WTC11 (cell line): ENCODE measurements around the gene DNM3. TPM values are rescaled to one million over a fixed set of nuclear protein-coding genes. Genes with fewer than 3 reads are reported as not detected.

Experiments
- ATAC-seq: fragments of 200-7000 bp; cut with Tn5 transposase; 2 replicates; pipeline ENCODE4 v1.10.0; 2021; ENCODE audit warnings: mild to moderate bottlenecking, moderate library complexity
- CTCF ChIA-PET: fragments of 300-600 bp; sonication (Branson Sonifier 250); formaldehyde crosslinking; loops from one replicate; lab custom pipeline; 2021; ENCODE audit warnings: antibody characterized with exemption; lab: Charles Lee
- POLR2A ChIA-PET: fragments of 350-600 bp; sonication (Branson Sonifier 250); formaldehyde crosslinking; loops from one replicate; lab custom pipeline; 2021; ENCODE audit warnings: antibody characterized with exemption; lab: Charles Lee
- DNase-seq: peaks from one replicate; pipeline ENCODE4 v3.0.0; 2021; ENCODE audit warnings: low spot score
- H3K27ac Mint-ChIP-seq: 2 replicates; pipeline ENCODE4 v1.8.0; 2021; ENCODE audit warnings: mixed read lengths
- H3K27me3 Mint-ChIP-seq: 2 replicates; pipeline ENCODE4 v1.8.0; 2021; ENCODE audit warnings: low read depth, mild to moderate bottlenecking, moderate library complexity, mixed read lengths
- H3K36me3 Mint-ChIP-seq: 2 replicates; pipeline ENCODE4 v1.8.0; 2021; ENCODE audit warnings: mixed read lengths
- H3K4me1 Mint-ChIP-seq: 2 replicates; pipeline ENCODE4 v1.8.0; 2022; ENCODE audit warnings: mixed read lengths
- H3K4me3 Mint-ChIP-seq: 2 replicates; pipeline ENCODE4 v1.8.0; 2021; ENCODE audit warnings: mild to moderate bottlenecking, moderate library complexity, mixed read lengths
- H3K9me3 Mint-ChIP-seq: 2 replicates; pipeline ENCODE4 v1.8.0; 2021; ENCODE audit warnings: mixed read lengths
- ESRRA ChIP-seq: sonication (generic); formaldehyde crosslinking; IDR thresholded peaks from 2 replicates; pipeline ENCODE4 v1.8.1; 2022; ENCODE audit warnings: mild to moderate bottlenecking, missing genetic modification reagents, borderline replicate concordance
- GRHL2 ChIP-seq: fragments of 250-450 bp; sonication (Bioruptor Pico); IDR thresholded peaks from 2 replicates; pipeline ENCODE4 v1.8.0; 2022; ENCODE audit warnings: mild to moderate bottlenecking, moderate library complexity; ENCODE audit not compliant: insufficient replicate concordance, severe bottlenecking
- IRF2 ChIP-seq: sonication (generic); formaldehyde crosslinking; IDR thresholded peaks from 2 replicates; pipeline ENCODE4 v1.8.0; 2022; ENCODE audit warnings: low read depth, missing genetic modification reagents, borderline replicate concordance
- JUN ChIP-seq: sonication (generic); formaldehyde crosslinking; IDR thresholded peaks from 2 replicates; pipeline ENCODE4 v1.8.0; 2023; ENCODE audit warnings: mild to moderate bottlenecking, missing genetic modification reagents
- NR1H2 ChIP-seq: sonication (generic); formaldehyde crosslinking; IDR thresholded peaks from 2 replicates; pipeline ENCODE4 v1.9.0; 2021; ENCODE audit warnings: mild to moderate bottlenecking, moderate library complexity, missing genetic modification reagents
- SMAD3 ChIP-seq: sonication (generic); formaldehyde crosslinking; IDR thresholded peaks from 2 replicates; pipeline ENCODE4 v1.8.0; 2022; ENCODE audit warnings: missing genetic modification reagents, mild to moderate bottlenecking, borderline replicate concordance
- SP1 ChIP-seq: sonication (generic); formaldehyde crosslinking; conservative IDR thresholded peaks from 2 replicates; pipeline ENCODE4 v1.8.1; 2022; ENCODE audit warnings: missing genetic modification reagents
- ZNF317 ChIP-seq: sonication (generic); formaldehyde crosslinking; IDR thresholded peaks from 2 replicates; pipeline ENCODE4 v1.8.1; 2023; ENCODE audit warnings: low read depth, mild to moderate bottlenecking, moderate library complexity, missing genetic modification reagents, borderline replicate concordance
- total RNA-seq: library from RNA; stranded (reverse); gene quantifications from 3 replicates; pipeline ENCODE4 v1.2.3, GENCODE V29; 2021
- TF ChIP-seq, protein P1 (sequence below): sonication (generic); formaldehyde crosslinking; IDR thresholded peaks from 2 replicates; pipeline ENCODE4 v1.8.1; 2023; ENCODE audit warnings: mild to moderate bottlenecking, missing genetic modification reagents, borderline replicate concordance
- TF ChIP-seq, protein P2 (sequence below): sonication (generic); formaldehyde crosslinking; IDR thresholded peaks from 2 replicates; pipeline ENCODE4 v1.8.1; 2023; ENCODE audit warnings: mild to moderate bottlenecking, missing genetic modification reagents, moderate library complexity
- TF ChIP-seq, protein P3 (sequence below): fragments of 250-450 bp; sonication (Bioruptor Pico); IDR thresholded peaks from 2 replicates; pipeline ENCODE4 v1.8.0; 2021; ENCODE audit warnings: mild to moderate bottlenecking
- TF ChIP-seq, protein P4 (sequence below): sonication (generic); formaldehyde crosslinking; IDR thresholded peaks from 2 replicates; pipeline ENCODE4 v1.8.1; 2023; ENCODE audit warnings: mild to moderate bottlenecking, missing genetic modification reagents
- TF ChIP-seq, protein P5 (sequence below): sonication (generic); formaldehyde crosslinking; IDR thresholded peaks from 2 replicates; pipeline ENCODE4 v1.8.1; 2022; ENCODE audit warnings: low read depth, missing genetic modification reagents, borderline replicate concordance

Gene DNM3
- total RNA-seq, 1 experiment from 2014 or later = 1.9 TPM

DNA sequence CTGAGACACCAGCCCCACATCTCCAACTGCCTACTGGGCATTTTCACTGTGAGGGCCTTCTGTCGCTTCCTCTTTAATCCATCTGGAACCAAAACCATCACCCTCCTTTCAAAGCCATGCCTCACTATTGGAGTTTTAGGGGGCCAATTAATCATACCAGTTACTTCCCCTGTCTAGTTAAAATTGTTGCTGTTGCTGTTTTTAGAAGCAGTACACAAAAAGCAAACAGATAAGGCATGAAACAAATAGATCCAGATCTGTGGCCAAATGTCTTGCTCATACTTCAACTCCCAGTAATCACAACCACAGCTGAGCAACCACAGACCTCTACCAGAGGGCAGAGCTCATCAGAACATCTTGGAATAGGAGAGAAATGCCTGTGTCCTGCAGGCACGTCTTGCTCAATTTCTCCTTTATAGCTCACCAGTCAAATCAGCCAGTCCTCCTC is 445.4 kb downstream of the DNM3 start (continued):
- TF ChIP-seq, protein P1, sequence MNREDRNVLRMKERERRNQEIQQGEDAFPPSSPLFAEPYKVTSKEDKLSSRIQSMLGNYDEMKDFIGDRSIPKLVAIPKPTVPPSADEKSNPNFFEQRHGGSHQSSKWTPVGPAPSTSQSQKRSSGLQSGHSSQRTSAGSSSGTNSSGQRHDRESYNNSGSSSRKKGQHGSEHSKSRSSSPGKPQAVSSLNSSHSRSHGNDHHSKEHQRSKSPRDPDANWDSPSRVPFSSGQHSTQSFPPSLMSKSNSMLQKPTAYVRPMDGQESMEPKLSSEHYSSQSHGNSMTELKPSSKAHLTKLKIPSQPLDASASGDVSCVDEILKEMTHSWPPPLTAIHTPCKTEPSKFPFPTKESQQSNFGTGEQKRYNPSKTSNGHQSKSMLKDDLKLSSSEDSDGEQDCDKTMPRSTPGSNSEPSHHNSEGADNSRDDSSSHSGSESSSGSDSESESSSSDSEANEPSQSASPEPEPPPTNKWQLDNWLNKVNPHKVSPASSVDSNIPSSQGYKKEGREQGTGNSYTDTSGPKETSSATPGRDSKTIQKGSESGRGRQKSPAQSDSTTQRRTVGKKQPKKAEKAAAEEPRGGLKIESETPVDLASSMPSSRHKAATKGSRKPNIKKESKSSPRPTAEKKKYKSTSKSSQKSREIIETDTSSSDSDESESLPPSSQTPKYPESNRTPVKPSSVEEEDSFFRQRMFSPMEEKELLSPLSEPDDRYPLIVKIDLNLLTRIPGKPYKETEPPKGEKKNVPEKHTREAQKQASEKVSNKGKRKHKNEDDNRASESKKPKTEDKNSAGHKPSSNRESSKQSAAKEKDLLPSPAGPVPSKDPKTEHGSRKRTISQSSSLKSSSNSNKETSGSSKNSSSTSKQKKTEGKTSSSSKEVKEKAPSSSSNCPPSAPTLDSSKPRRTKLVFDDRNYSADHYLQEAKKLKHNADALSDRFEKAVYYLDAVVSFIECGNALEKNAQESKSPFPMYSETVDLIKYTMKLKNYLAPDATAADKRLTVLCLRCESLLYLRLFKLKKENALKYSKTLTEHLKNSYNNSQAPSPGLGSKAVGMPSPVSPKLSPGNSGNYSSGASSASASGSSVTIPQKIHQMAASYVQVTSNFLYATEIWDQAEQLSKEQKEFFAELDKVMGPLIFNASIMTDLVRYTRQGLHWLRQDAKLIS (CRISPR knock-in tag) = no peak

DNA sequence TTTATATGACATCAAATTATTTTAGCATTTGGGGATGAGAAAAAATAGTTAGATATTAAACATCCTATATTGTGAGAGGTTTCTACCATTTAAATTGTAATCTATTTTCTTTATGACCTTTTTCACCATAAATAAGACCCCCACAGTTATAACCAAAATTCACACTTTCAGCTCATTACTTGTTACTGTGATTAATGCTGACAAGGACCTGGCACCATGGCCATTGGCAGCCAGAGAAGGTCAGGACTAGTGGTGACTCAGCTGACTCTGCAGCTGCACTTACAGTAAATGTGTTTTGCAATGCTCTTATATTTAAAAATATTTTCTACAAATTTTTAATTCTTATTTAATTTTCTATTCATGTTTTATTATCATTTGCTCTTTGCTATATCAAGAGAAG is 445.9 kb downstream of the DNM3 start:
- Mint-ChIP-seq H3K27ac (no peak overlapping the region), H3K4me3 (no peak overlapping the region), H3K27me3 (no peaks in the 10 kb centered on the region; the same call in 1 of the 2 replicates), H3K4me1 (no peaks in the 10 kb centered on the region), H3K36me3 (no peaks in the 10 kb centered on the region), H3K9me3 (0 out of 2 replicates have a peak, but pooled peaks cover 4% of the 10 kb centered on the region)
- ChIA-PET POLR2A (no interaction called here), CTCF (no interaction called here)
- ATAC-seq (no peak), DNase-seq (no peak)
- no peak for TF ChIP-seq NR1H2 (CRISPR knock-in tag)
- TF ChIP-seq ZNF317 (CRISPR knock-in tag) = no peak
- no peak for TF ChIP-seq JUN (CRISPR knock-in tag)
- TF ChIP-seq GRHL2 = no peak
- TF ChIP-seq, protein P2, sequence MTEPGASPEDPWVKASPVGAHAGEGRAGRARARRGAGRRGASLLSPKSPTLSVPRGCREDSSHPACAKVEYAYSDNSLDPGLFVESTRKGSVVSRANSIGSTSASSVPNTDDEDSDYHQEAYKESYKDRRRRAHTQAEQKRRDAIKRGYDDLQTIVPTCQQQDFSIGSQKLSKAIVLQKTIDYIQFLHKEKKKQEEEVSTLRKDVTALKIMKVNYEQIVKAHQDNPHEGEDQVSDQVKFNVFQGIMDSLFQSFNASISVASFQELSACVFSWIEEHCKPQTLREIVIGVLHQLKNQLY (CRISPR knock-in tag) = no peak
- TF ChIP-seq, protein P3, sequence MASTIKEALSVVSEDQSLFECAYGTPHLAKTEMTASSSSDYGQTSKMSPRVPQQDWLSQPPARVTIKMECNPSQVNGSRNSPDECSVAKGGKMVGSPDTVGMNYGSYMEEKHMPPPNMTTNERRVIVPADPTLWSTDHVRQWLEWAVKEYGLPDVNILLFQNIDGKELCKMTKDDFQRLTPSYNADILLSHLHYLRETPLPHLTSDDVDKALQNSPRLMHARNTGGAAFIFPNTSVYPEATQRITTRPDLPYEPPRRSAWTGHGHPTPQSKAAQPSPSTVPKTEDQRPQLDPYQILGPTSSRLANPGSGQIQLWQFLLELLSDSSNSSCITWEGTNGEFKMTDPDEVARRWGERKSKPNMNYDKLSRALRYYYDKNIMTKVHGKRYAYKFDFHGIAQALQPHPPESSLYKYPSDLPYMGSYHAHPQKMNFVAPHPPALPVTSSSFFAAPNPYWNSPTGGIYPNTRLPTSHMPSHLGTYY = no peak
- TF ChIP-seq, protein P4, sequence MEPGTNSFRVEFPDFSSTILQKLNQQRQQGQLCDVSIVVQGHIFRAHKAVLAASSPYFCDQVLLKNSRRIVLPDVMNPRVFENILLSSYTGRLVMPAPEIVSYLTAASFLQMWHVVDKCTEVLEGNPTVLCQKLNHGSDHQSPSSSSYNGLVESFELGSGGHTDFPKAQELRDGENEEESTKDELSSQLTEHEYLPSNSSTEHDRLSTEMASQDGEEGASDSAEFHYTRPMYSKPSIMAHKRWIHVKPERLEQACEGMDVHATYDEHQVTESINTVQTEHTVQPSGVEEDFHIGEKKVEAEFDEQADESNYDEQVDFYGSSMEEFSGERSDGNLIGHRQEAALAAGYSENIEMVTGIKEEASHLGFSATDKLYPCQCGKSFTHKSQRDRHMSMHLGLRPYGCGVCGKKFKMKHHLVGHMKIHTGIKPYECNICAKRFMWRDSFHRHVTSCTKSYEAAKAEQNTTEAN = no peak
- no peak for TF ChIP-seq ESRRA (CRISPR knock-in tag)
- TF ChIP-seq SP1 (CRISPR knock-in tag) = no peak
- no peak for TF ChIP-seq SMAD3
- TF ChIP-seq IRF2 (CRISPR knock-in tag) = no peak

DNA sequence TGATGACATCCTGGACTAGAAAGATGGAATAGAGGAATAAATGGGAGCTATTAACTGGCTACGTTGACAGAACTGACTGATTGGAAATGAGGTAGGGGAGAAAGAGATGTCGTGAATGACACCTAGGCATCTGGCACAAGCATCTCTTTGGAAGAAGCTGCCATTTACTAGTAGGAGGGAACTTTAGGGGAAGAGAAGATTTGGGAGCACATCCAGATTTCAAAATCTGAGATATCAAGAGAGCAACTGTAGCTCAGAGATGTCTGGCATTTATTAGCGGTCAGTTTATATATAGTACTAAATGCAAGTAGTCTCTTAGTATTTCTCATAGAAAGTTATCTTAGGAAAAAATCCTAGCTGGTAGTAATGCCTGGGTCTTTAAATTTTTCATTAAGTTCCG is 447.3 kb downstream of the DNM3 start:
- Mint-ChIP-seq H3K27ac (no peak overlapping the region), H3K9me3 (no peaks in the 10 kb centered on the region), H3K4me3 (no peak overlapping the region), H3K4me1 (no peaks in the 10 kb centered on the region), H3K36me3 (no peaks in the 10 kb centered on the region), H3K27me3 (no peaks in the 10 kb centered on the region)
- TF ChIP-seq, protein P5, sequence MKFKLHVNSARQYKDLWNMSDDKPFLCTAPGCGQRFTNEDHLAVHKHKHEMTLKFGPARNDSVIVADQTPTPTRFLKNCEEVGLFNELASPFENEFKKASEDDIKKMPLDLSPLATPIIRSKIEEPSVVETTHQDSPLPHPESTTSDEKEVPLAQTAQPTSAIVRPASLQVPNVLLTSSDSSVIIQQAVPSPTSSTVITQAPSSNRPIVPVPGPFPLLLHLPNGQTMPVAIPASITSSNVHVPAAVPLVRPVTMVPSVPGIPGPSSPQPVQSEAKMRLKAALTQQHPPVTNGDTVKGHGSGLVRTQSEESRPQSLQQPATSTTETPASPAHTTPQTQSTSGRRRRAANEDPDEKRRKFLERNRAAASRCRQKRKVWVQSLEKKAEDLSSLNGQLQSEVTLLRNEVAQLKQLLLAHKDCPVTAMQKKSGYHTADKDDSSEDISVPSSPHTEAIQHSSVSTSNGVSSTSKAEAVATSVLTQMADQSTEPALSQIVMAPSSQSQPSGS (CRISPR knock-in tag) = no peak
- ChIA-PET POLR2A (no interaction called here), CTCF (interaction anchor here (0.6 kb wide), 1 partner anchor 667 kb away, joined by 4 read pairs; no protein-coding TSS in a partner anchor)
- DNase-seq (no peak), ATAC-seq (no peak)
